Spinal cord (tissue), 10 donors: ENCODE data around the gene ZBTB34. TPM values are rescaled to one million over a fixed set of nuclear protein-coding genes. Genes with fewer than 3 reads are reported as not detected.

Source experiments
- DNase-seq, 6 donors: peaks; one replicate each; pipeline versions ENCODE4 v3.0.0 to v3.0.0-alpha.2; 2013 to 2015; ENCODE audit warnings: low spot score in 6 of 6, low read depth in 4 of 6
- H3K27ac ChIP-seq: one replicate; pipeline ENCODE4 v1.5.1; 2013; ENCODE audit warnings: low read depth, low read length, control low read depth
- H3K27me3 ChIP-seq: one replicate; pipeline ENCODE4 v1.6.1; 2013; ENCODE audit warnings: low read length; ENCODE audit not compliant: control insufficient read depth, insufficient read depth
- H3K36me3 ChIP-seq: one replicate; pipeline ENCODE4 v1.6.1; 2013; ENCODE audit warnings: low read length; ENCODE audit not compliant: control insufficient read depth, insufficient read depth
- H3K4me1 ChIP-seq: one replicate; pipeline ENCODE4 v1.6.1; 2013; ENCODE audit warnings: low read length; ENCODE audit not compliant: control insufficient read depth, insufficient read depth
- H3K4me3 ChIP-seq: one replicate; pipeline ENCODE4 v1.5.1; 2013; ENCODE audit warnings: low read depth, low read length, control low read depth
- H3K9me3 ChIP-seq: one replicate; pipeline ENCODE4 v1.6.1; 2013; ENCODE audit warnings: low read length; ENCODE audit not compliant: control insufficient read depth, insufficient read depth
- WGBS: methylation state at CpG from one replicate; pipeline ENCODE4 v1.1.5; 2013; ENCODE audit warnings: missing lambda C conversion rate; ENCODE audit not compliant: insufficient coverage; 5-methylcytosine and 5-hydroxymethylcytosine counted together
- polyA plus RNA-seq, 2 donors: library from polyadenylated mRNA; unstranded; fragments of 120-200 nt; gene quantifications; one replicate each; pipeline ENCODE4 v1.2.1, GENCODE V29; 2013; ENCODE audit not compliant: insufficient read length in 2 of 2
- total RNA-seq, 2 donors: library from RNA; depleted of rRNA in 1 of 2; stranded (reverse); fragments of 120-200 nt in 1 of 2; fragments of >200 nt in 1 of 2; gene quantifications; one replicate each; pipeline versions ENCODE4 v1.2.3 to v1.2.4, GENCODE V29; 2013 to 2014
- donor health status: healthy.

ZBTB34 gene
- total and polyA plus RNA-seq, 4 donors = 11.8 to 24.5 (median 14.9) TPM

DNA sequence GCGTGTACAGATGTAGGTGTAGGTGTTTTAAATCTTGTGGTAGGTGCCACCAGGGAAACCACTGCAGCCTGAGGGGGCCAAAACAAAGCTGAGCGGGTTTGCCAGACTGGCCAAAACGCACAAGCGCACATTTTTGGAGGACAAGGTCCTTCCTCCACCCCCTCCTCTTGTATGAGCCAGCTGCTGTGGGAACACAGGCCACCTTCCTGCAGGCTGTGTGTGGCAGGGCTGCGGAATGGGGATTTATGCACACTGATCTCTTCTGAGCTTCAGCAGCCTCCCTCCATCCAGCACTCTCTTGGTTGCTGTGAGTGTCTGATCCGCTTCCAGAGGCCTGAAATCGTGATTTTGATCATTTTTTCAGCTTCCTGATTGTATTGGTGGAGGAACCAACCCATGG lies 33.2 kb upstream of the ZBTB34 start:
- no peak overlapping the region for H3K27ac ChIP-seq
- H3K27me3 ChIP-seq = no peaks in the 10 kb centered on the region
- no peaks in the 10 kb centered on the region for H3K9me3 ChIP-seq
- peaks cover 3% of the 10 kb centered on the region for H3K4me1 ChIP-seq
- DNase-seq = no peak
- 88% methylated on average over 3 of the region's 7 CpGs for WGBS
- H3K4me3 ChIP-seq = no peak overlapping the region
- H3K36me3 ChIP-seq = peaks cover 18% of the 10 kb centered on the region

GRCh38 chr9:126829035-126829434 lies 31.4 kb upstream of the ZBTB34 start:
- DNase-seq = no peak
- peaks cover 35% of the 10 kb centered on the region for H3K36me3 ChIP-seq
- H3K27me3 ChIP-seq = no peaks in the 10 kb centered on the region
- WGBS = no CpG with 5 or more reads among the region's 1 CpG
- H3K4me1 ChIP-seq = no peaks in the 10 kb centered on the region
- no peaks in the 10 kb centered on the region for H3K9me3 ChIP-seq
- H3K4me3 ChIP-seq = no peak overlapping the region
- no peak overlapping the region for H3K27ac ChIP-seq

- DNase-seq = no peak
- no peak overlapping the region for H3K4me3 ChIP-seq
- H3K9me3 ChIP-seq = no peaks in the 10 kb centered on the region
- H3K27me3 ChIP-seq = no peaks in the 10 kb centered on the region
- no peak overlapping the region for H3K27ac ChIP-seq
- WGBS = 95% methylated on average over 2 of the region's 3 CpGs
- no peaks in the 10 kb centered on the region for H3K4me1 ChIP-seq
- peaks cover 31% of the 10 kb centered on the region for H3K36me3 ChIP-seq
Observed at GRCh38 chr9:126830827-126831226, 29.6 kb upstream of the ZBTB34 start.

- WGBS = 90% methylated on average over 6 of the region's 9 CpGs
- Histone ChIP-seq H3K27me3 (no peaks in the 10 kb centered on the region), H3K4me1 (no peaks in the 10 kb centered on the region), H3K4me3 (no peak overlapping the region), H3K27ac (no peak overlapping the region), H3K9me3 (no peaks in the 10 kb centered on the region), H3K36me3 (peaks cover 32% of the 10 kb centered on the region)
- DNase-seq = no peak
Observed at GRCh38 chr9:126832440-126832839, 28.0 kb upstream of the ZBTB34 start.

DNA sequence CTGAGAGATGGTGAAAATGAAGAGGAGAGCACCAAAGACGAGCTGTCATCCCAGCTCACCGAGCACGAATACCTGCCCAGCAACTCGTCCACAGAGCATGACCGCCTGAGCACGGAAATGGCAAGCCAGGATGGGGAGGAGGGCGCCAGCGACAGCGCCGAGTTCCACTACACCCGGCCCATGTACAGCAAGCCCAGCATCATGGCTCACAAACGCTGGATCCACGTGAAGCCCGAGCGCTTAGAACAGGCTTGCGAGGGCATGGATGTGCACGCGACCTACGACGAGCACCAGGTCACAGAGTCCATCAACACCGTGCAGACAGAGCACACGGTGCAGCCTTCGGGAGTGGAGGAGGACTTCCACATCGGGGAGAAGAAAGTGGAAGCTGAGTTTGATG lies 27.4 kb upstream of the ZBTB34 start:
- Histone ChIP-seq H3K9me3 (no peaks in the 10 kb centered on the region), H3K4me1 (no peaks in the 10 kb centered on the region), H3K27me3 (no peaks in the 10 kb centered on the region), H3K27ac (no peak overlapping the region), H3K36me3 (peaks cover 32% of the 10 kb centered on the region), H3K4me3 (no peak overlapping the region)
- WGBS = 95% methylated on average over 24 of the region's 24 CpGs
- DNase-seq = no peak

GRCh38 chr9:126833710-126834345 lies 26.6 kb upstream of the ZBTB34 start:
- DNase-seq = peak in 1 of 6 donors; percentile 57
- no peak overlapping the region for H3K27ac ChIP-seq
- no peaks in the 10 kb centered on the region for H3K27me3 ChIP-seq
- peaks cover 40% of the 10 kb centered on the region for H3K36me3 ChIP-seq
- no peaks in the 10 kb centered on the region for H3K4me1 ChIP-seq
- no peaks in the 10 kb centered on the region for H3K9me3 ChIP-seq
- WGBS = 97% methylated on average over 6 of the region's 8 CpGs
- no peak overlapping the region for H3K4me3 ChIP-seq

GRCh38 chr9:126834672-126835071 lies 25.8 kb upstream of the ZBTB34 start:
- no peaks in the 10 kb centered on the region for H3K27me3 ChIP-seq
- no peak for DNase-seq
- 75% methylated on average over 2 of the region's 2 CpGs for WGBS
- H3K9me3 ChIP-seq = no peaks in the 10 kb centered on the region
- H3K27ac ChIP-seq = no peak overlapping the region
- no peak overlapping the region for H3K4me3 ChIP-seq
- H3K36me3 ChIP-seq = peaks cover 44% of the 10 kb centered on the region
- H3K4me1 ChIP-seq = no peaks in the 10 kb centered on the region

- DNase-seq = no peak
- H3K4me1 ChIP-seq = no peaks in the 10 kb centered on the region
- H3K9me3 ChIP-seq = no peaks in the 10 kb centered on the region
- WGBS = 100% methylated on average over 1 of the region's 2 CpGs
- no peak overlapping the region for H3K27ac ChIP-seq
- H3K27me3 ChIP-seq = no peaks in the 10 kb centered on the region
- H3K36me3 ChIP-seq = peaks cover 38% of the 10 kb centered on the region
- H3K4me3 ChIP-seq = no peak overlapping the region
Observed at GRCh38 chr9:126836216-126836615, 24.2 kb upstream of the ZBTB34 start.

GRCh38 chr9:126838055-126838811 lies 22.2 kb upstream of the ZBTB34 start:
- WGBS = 89% methylated on average over 6 of the region's 7 CpGs
- no peaks in the 10 kb centered on the region for H3K9me3 ChIP-seq

DNA sequence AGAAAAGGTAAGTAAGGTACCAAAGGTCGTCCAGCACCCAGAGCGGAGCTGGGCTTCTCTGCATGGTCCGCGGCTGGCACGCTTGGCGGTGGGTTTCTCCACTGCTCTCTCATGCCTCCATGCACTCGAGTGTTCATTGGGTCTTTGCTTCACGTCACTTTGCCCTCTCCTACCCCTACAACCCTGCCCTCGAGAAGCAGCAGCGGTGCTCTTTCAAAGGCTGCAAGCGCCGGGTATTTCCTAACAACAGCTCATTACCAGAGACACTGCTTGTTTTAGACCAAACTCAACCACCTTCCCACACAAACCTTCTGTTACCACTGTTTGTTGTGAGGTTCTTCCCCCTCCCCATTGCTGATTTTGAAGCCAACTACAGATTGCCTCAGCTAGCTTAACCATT lies 21.5 kb upstream of the ZBTB34 start:
- Histone ChIP-seq H3K27me3 (no peaks in the 10 kb centered on the region), H3K9me3 (no peaks in the 10 kb centered on the region), H3K4me3 (no peak overlapping the region), H3K4me1 (peaks cover 6% of the 10 kb centered on the region), H3K36me3 (peaks cover 18% of the 10 kb centered on the region), H3K27ac (no peak overlapping the region)
- 92% methylated on average over 12 of the region's 12 CpGs for WGBS
- no peak for DNase-seq

More at GRCh38 chr9:126838055-126838811, 22.2 kb upstream of the ZBTB34 start:
- Histone ChIP-seq H3K27me3 (no peaks in the 10 kb centered on the region), H3K27ac (no peak overlapping the region), H3K4me1 (peaks cover 4% of the 10 kb centered on the region), H3K36me3 (peaks cover 24% of the 10 kb centered on the region), H3K4me3 (no peak overlapping the region)
- DNase-seq = no peak
